Naive thymus-derived CD4-positive, alpha-beta T cell (primary cell): ENCODE data around the gene PARVG. TPM values are rescaled to one million over a fixed set of nuclear protein-coding genes. Genes with fewer than 3 reads are reported as not detected.

Experiments
- ATAC-seq: fragments of 150-1000 bp; cut with Tn5 transposase; 2 replicates; pipeline ENCODE4 v1.10.0; 2021; ENCODE audit warnings: mild to moderate bottlenecking, moderate library complexity
- CTCF ChIA-PET: fragments of 350-600 bp; sonication (Branson Sonifier 250); formaldehyde crosslinking; loops from one replicate; lab custom pipeline; 2021; ENCODE audit warnings: antibody characterized with exemption; lab: Charles Lee
- POLR2A ChIA-PET: fragments of 350-600 bp; sonication (Branson Sonifier 250); formaldehyde crosslinking; loops from one replicate; lab custom pipeline; 2021; ENCODE audit warnings: antibody characterized with exemption, inconsistent platforms; lab: Charles Lee
- DNase-seq, 9 donors: peaks; one replicate each; pipeline versions ENCODE4 v3.0.0 to v3.0.0-alpha.2; 2020 to 2022; ENCODE audit warnings: mixed read lengths in 1 of 9
- H3K27ac ChIP-seq: one replicate; pipeline ENCODE4 v1.7.0; 2013; ENCODE audit warnings: mild to moderate bottlenecking, low read depth, low read length, moderate library complexity
- H3K27me3 ChIP-seq, 2 donors: one replicate each; pipeline ENCODE4 v1.7.0; 2013; ENCODE audit warnings: low read length in 2 of 2, mild to moderate bottlenecking in 2 of 2, moderate library complexity in 2 of 2; ENCODE audit not compliant: control insufficient read depth in 2 of 2, insufficient read depth in 2 of 2
- H3K36me3 ChIP-seq, 3 experiments: 1 replicate in 2 of 3; 2 replicates in 1 of 3; pipeline ENCODE4 v1.7.0; 2013; ENCODE audit warnings: low read length in 3 of 3, mild to moderate bottlenecking in 3 of 3, moderate library complexity in 1 of 3; ENCODE audit not compliant: insufficient read depth in 3 of 3, control insufficient read depth in 2 of 3
- H3K4me1 ChIP-seq, 2 donors: one replicate each; pipeline ENCODE4 v1.7.0; 2013; ENCODE audit warnings: low read length in 2 of 2, mild to moderate bottlenecking in 2 of 2, moderate library complexity in 1 of 2; ENCODE audit not compliant: control insufficient read depth in 2 of 2, insufficient read depth in 2 of 2
- H3K4me3 ChIP-seq: 2 replicates; pipeline ENCODE4 v1.7.0; 2013; ENCODE audit warnings: mild to moderate bottlenecking, low read length
- H3K9me3 ChIP-seq, 3 experiments: 1 replicate in 2 of 3; 2 replicates in 1 of 3; pipeline ENCODE4 v1.7.0; 2013; ENCODE audit warnings: low read length in 3 of 3; ENCODE audit not compliant: control insufficient read depth in 2 of 3
- H3K27ac Mint-ChIP-seq, 9 donors: one replicate each; pipeline ENCODE4 v1.8.0; 2020 to 2022; ENCODE audit warnings: mixed read lengths in 9 of 9, mild to moderate bottlenecking in 8 of 9, moderate library complexity in 5 of 9, inconsistent platforms in 2 of 9
- H3K27me3 Mint-ChIP-seq, 5 donors: one replicate each; pipeline ENCODE4 v1.8.0; 2021 to 2022; ENCODE audit warnings: mixed read lengths in 5 of 5, mild to moderate bottlenecking in 1 of 5
- H3K36me3 Mint-ChIP-seq, 5 donors: one replicate each; pipeline ENCODE4 v1.8.0; 2020 to 2022; ENCODE audit warnings: mixed read lengths in 5 of 5, mild to moderate bottlenecking in 3 of 5, inconsistent platforms in 1 of 5
- H3K4me1 Mint-ChIP-seq, 7 donors: one replicate each; pipeline ENCODE4 v1.8.0; 2020 to 2022; ENCODE audit warnings: mixed read lengths in 7 of 7, mild to moderate bottlenecking in 3 of 7, inconsistent platforms in 1 of 7
- H3K4me3 Mint-ChIP-seq, 10 donors: one replicate each; pipeline ENCODE4 v1.8.0; 2020 to 2022; ENCODE audit warnings: mild to moderate bottlenecking in 10 of 10, mixed read lengths in 10 of 10, moderate library complexity in 6 of 10, inconsistent platforms in 2 of 10
- H3K9me3 Mint-ChIP-seq, 11 donors: one replicate each; pipeline ENCODE4 v1.8.0; 2020 to 2022; ENCODE audit warnings: mixed read lengths in 11 of 11, mild to moderate bottlenecking in 4 of 11, inconsistent platforms in 1 of 11, moderate library complexity in 1 of 11
- intact Hi-C, 2 donors: fragments of 100-400 bp; cut with micrococcal nuclease; formaldehyde crosslinking; loops; one replicate each; pipeline ENCODE4 v1.15.1; 2023
- polyA plus RNA-seq, 2 donors: library from polyadenylated mRNA; unstranded; fragments of 300-500 nt; fragmentation: Illumina TruSeq; gene quantifications; one replicate each; pipeline ENCODE4 v1.2.3, GENCODE V29; 2021
- total RNA-seq, 6 experiments: library from RNA in 5 of 6; stranded (reverse) in 5 of 6; gene quantifications; 1 replicate in 5 of 6; 2 replicates in 1 of 6; pipeline ENCODE4 v1.2.3 and lab custom pipeline; 2021 to 2026

Gene PARVG
- total and polyA plus RNA-seq, 7 experiments from 2014 or later: 36.4 to 209 (median 142) TPM

- ChIA-PET POLR2A (interaction anchor here (1.5 kb wide), 1 partner anchor 10 kb away, joined by 5 read pairs; the partner anchor contains the start of gene PARVG), CTCF (no interaction called here)
- peak; percentile 20 for ATAC-seq
- DNase-seq: peak in 1 of 9 donors; percentile 49
- no peak overlapping the region for H3K4me3 Mint-ChIP-seq
- peaks cover 4 to 33% (median 14%) of the 10 kb centered on the region in 5 donors for H3K36me3 Mint-ChIP-seq
- no peaks in the 10 kb centered on the region for H3K27me3 Mint-ChIP-seq
- peak overlapping the region in 1 of 9 donors; percentile 55 for H3K27ac Mint-ChIP-seq
- peaks cover 0 to 4% (median 0%) of the 10 kb centered on the region in 11 donors for H3K9me3 Mint-ChIP-seq
- Histone ChIP-seq H3K4me3 (no peak overlapping the region), H3K27ac (no peak overlapping the region), H3K27me3 (no peaks in the 10 kb centered on the region), H3K9me3 (no peaks in the 10 kb centered on the region), H3K36me3 (peaks cover 0 to 24% (median 0%) of the 10 kb centered on the region in 3 experiments), H3K4me1 (peaks cover 23 to 26% of the 10 kb centered on the region in 2 donors)
- intact Hi-C loops: loop anchor here in 1 of 2 donors (1.0 kb wide), 1 partner anchor 9 kb away; no protein-coding TSS in a partner anchor
- peaks cover 27 to 38% (median 33%) of the 10 kb centered on the region in 7 donors for H3K4me1 Mint-ChIP-seq
Observed at GRCh38 chr22:44191036-44191454, 10.3 kb downstream of the PARVG start.

GRCh38 chr22:44192098-44192815, 11.5 kb downstream of the PARVG start:
- H3K27ac Mint-ChIP-seq: peak overlapping the region in 1 of 9 donors; percentile 17
- H3K27me3 Mint-ChIP-seq: no peaks in the 10 kb centered on the region
- peaks cover 0 to 26% (median 0%) of the 10 kb centered on the region in 3 experiments for H3K36me3 ChIP-seq
- CTCF ChIA-PET: no interaction called here
- peak overlapping the region in 2 of 10 donors; percentile 51 to 69 for H3K4me3 Mint-ChIP-seq
- H3K36me3 Mint-ChIP-seq: peaks cover 4 to 30% (median 17%) of the 10 kb centered on the region in 5 donors
- no peaks in the 10 kb centered on the region for H3K9me3 ChIP-seq
- DNase-seq (peak in 8 of 9 donors; percentile 14 to 56 (median 26)), ATAC-seq (peak; percentile 89)
- intact Hi-C loops: no loop called here
- peaks cover 27 to 37% (median 33%) of the 10 kb centered on the region in 7 donors for H3K4me1 Mint-ChIP-seq
- H3K4me1 ChIP-seq: peaks cover 23 to 26% of the 10 kb centered on the region in 2 donors
- POLR2A ChIA-PET: interaction anchor here (1.9 kb wide), 1 partner anchor 10 kb away, joined by 7 read pairs; no protein-coding TSS in a partner anchor
- no peak overlapping the region for H3K4me3 ChIP-seq
- H3K27me3 ChIP-seq: no peaks in the 10 kb centered on the region
- peaks cover 0 to 4% (median 0%) of the 10 kb centered on the region in 11 donors for H3K9me3 Mint-ChIP-seq
- H3K27ac ChIP-seq: no peak overlapping the region

- Mint-ChIP-seq H3K36me3 (peaks cover 4 to 33% (median 20%) of the 10 kb centered on the region in 5 donors), H3K9me3 (peaks cover 0 to 4% (median 0%) of the 10 kb centered on the region in 11 donors), H3K27me3 (no peaks in the 10 kb centered on the region), H3K4me1 (peaks cover 27 to 38% (median 33%) of the 10 kb centered on the region in 7 donors), H3K4me3 (peak overlapping the region; percentile 50 to 81 (median 68)), H3K27ac (peak overlapping the region in 7 of 9 donors; percentile 33 to 90 (median 57))
- H3K27me3 ChIP-seq: no peaks in the 10 kb centered on the region
- ChIA-PET CTCF (no interaction called here), POLR2A (interaction anchor here (0.7 to 1.9 kb wide), 2 partner anchors 10 to 12 kb away, joined by 3 to 7 read pairs; partner anchors contain the start of gene PARVG)
- H3K36me3 ChIP-seq: peaks cover 0 to 29% (median 0%) of the 10 kb centered on the region in 3 experiments
- no peak overlapping the region for H3K4me3 ChIP-seq
- H3K4me1 ChIP-seq: peaks cover 23 to 26% of the 10 kb centered on the region in 2 donors
- no peak overlapping the region for H3K27ac ChIP-seq
- DNase-seq (no peak), ATAC-seq (no peak)
- H3K9me3 ChIP-seq: no peaks in the 10 kb centered on the region
- intact Hi-C loops: no loop called here
Observed at GRCh38 chr22:44192816-44193534, 12.2 kb downstream of the PARVG start.

- ChIA-PET CTCF (no interaction called here), POLR2A (interaction anchor here (0.7 to 1.9 kb wide), 2 partner anchors 11 to 13 kb away, joined by 3 to 7 read pairs; partner anchors contain the start of gene PARVG)
- H3K27me3 ChIP-seq: no peaks in the 10 kb centered on the region
- H3K4me3 ChIP-seq: no peak overlapping the region
- peaks cover 6 to 37% (median 23%) of the 10 kb centered on the region in 5 donors for H3K36me3 Mint-ChIP-seq
- ATAC-seq (no peak), DNase-seq (peak in 1 of 9 donors; percentile 15)
- H3K27ac Mint-ChIP-seq: peak overlapping the region in 5 of 9 donors; percentile 22 to 78 (median 53)
- peaks cover 23 to 26% of the 10 kb centered on the region in 2 donors for H3K4me1 ChIP-seq
- H3K9me3 Mint-ChIP-seq: peaks cover 0 to 4% (median 0%) of the 10 kb centered on the region in 11 donors
- H3K27me3 Mint-ChIP-seq: no peaks in the 10 kb centered on the region
- H3K27ac ChIP-seq: peak overlapping the region; percentile 20
- H3K4me3 Mint-ChIP-seq: peak overlapping the region in 9 of 10 donors; percentile 50 to 81 (median 69)
- H3K36me3 ChIP-seq: peaks cover 0 to 34% (median 0%) of the 10 kb centered on the region in 3 experiments
- H3K4me1 Mint-ChIP-seq: peaks cover 31 to 43% (median 33%) of the 10 kb centered on the region in 7 donors
- intact Hi-C loops: no loop called here
- H3K9me3 ChIP-seq: no peaks in the 10 kb centered on the region
Observed at GRCh38 chr22:44193535-44193891, 12.8 kb downstream of the PARVG start.

- Histone ChIP-seq H3K4me1 (peaks cover 23 to 26% of the 10 kb centered on the region in 2 donors), H3K27ac (no peak overlapping the region), H3K9me3 (no peaks in the 10 kb centered on the region), H3K27me3 (no peaks in the 10 kb centered on the region), H3K4me3 (no peak overlapping the region), H3K36me3 (peaks cover 4 to 44% (median 6%) of the 10 kb centered on the region in 3 experiments)
- CTCF ChIA-PET: no interaction called here
- H3K4me3 Mint-ChIP-seq: peak overlapping the region in 6 of 10 donors; percentile 38 to 73 (median 68)
- peak overlapping the region in 5 of 9 donors; percentile 1 to 51 (median 26) for H3K27ac Mint-ChIP-seq
- POLR2A ChIA-PET: no interaction called here
- ATAC-seq: no peak
- intact Hi-C loops: no loop called here
- H3K27me3 Mint-ChIP-seq: no peaks in the 10 kb centered on the region
- peaks cover 0 to 4% (median 0%) of the 10 kb centered on the region in 11 donors for H3K9me3 Mint-ChIP-seq
- H3K36me3 Mint-ChIP-seq: peaks cover 15 to 47% (median 33%) of the 10 kb centered on the region in 5 donors
- DNase-seq: no peak
- peaks cover 34 to 54% (median 42%) of the 10 kb centered on the region in 7 donors for H3K4me1 Mint-ChIP-seq
Observed at GRCh38 chr22:44194569-44194968, 13.8 kb downstream of the PARVG start.
